ENCODE data around the gene GPX3.

GRCh38 chr5:151020304-151021110 is at the start of gene GPX3:
- TF ChIP-seq CTCF (IDR thresholded peaks at IDR 0.05): peak in 1 of 6 experiments; percentile 9
- peak in 3 of 4 donors; percentile 84 to 98 (median 97) for TF ChIP-seq POLR2A (IDR thresholded peaks at IDR 0.05)

All from upper lobe of left lung (tissue), 4 donors.